Measurements from ENCODE around the gene FAM3B.

GRCh38 chr21:41374867-41375533 is 58.4 kb downstream of the FAM3B start:
- TF ChIP-seq, protein P1, sequence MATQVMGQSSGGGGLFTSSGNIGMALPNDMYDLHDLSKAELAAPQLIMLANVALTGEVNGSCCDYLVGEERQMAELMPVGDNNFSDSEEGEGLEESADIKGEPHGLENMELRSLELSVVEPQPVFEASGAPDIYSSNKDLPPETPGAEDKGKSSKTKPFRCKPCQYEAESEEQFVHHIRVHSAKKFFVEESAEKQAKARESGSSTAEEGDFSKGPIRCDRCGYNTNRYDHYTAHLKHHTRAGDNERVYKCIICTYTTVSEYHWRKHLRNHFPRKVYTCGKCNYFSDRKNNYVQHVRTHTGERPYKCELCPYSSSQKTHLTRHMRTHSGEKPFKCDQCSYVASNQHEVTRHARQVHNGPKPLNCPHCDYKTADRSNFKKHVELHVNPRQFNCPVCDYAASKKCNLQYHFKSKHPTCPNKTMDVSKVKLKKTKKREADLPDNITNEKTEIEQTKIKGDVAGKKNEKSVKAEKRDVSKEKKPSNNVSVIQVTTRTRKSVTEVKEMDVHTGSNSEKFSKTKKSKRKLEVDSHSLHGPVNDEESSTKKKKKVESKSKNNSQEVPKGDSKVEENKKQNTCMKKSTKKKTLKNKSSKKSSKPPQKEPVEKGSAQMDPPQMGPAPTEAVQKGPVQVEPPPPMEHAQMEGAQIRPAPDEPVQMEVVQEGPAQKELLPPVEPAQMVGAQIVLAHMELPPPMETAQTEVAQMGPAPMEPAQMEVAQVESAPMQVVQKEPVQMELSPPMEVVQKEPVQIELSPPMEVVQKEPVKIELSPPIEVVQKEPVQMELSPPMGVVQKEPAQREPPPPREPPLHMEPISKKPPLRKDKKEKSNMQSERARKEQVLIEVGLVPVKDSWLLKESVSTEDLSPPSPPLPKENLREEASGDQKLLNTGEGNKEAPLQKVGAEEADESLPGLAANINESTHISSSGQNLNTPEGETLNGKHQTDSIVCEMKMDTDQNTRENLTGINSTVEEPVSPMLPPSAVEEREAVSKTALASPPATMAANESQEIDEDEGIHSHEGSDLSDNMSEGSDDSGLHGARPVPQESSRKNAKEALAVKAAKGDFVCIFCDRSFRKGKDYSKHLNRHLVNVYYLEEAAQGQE (IDR thresholded peaks at IDR 0.05; ENCODE audit: borderline replicate concordance): no peak
- TF ChIP-seq CTCF (IDR thresholded peaks at IDR 0.05; ENCODE audit: poor library complexity, severe bottlenecking) (no peak), MXI1 (conservative IDR thresholded peaks at IDR 0.05; ENCODE audit: poor library complexity, severe bottlenecking) (no peak), EZH2 (IDR thresholded peaks at IDR 0.05; ENCODE audit: borderline replicate concordance, insufficient read depth, low read length, poor library complexity, severe bottlenecking) (no peak), SMC3 (conservative IDR thresholded peaks at IDR 0.05; ENCODE audit: poor library complexity) (no peak), POLR2AphosphoS5 (IDR thresholded peaks at IDR 0.05) (no peak)
